Fibroblast of skin of abdomen (primary cell): ENCODE data around the gene NTN5.

Experiments
- DNase-seq: peaks from one replicate; pipeline ENCODE4 v3.0.0-alpha.2; 2013

The NTN5 gene

GRCh38 chr19:48629599-48630295, 43.1 kb downstream of the NTN5 start:
- no peak for DNase-seq

DNA sequence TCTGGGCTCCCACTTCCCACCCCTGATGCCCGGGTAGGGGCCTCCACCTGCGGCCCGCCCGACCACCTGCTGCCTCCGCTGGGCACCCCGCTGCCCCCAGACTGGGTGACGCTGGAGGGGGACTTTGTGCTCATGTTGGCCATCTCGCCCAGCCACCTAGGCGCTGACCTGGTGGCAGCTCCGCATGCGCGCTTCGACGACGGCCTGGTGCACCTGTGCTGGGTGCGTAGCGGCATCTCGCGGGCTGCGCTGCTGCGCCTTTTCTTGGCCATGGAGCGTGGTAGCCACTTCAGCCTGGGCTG, 43.6 kb downstream of the NTN5 start:
- no peak for DNase-seq

- no peak for DNase-seq
Measured at GRCh38 chr19:48628486-48629296, 44.1 kb downstream of the NTN5 start.

- DNase-seq = no peak
Measured at GRCh38 chr19:48627865-48628314, 44.9 kb downstream of the NTN5 start.

- no peak for DNase-seq
Measured at GRCh38 chr19:48627201-48627864, 45.5 kb downstream of the NTN5 start.

DNA sequence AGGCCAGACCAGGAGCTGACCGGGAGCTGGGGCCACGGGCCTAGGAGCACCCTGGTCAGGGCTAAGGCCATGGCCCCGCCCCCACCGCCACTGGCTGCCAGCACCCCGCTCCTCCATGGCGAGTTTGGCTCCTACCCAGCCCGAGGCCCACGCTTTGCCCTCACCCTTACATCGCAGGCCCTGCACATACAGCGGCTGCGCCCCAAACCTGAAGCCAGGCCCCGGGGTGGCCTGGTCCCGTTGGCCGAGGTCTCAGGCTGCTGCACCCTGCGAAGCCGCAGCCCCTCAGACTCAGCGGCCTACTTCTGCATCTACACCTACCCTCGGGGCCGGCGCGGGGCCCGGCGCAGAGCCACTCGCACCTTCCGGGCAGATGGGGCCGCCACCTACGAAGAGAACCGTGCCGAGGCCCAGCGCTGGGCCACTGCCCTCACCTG, 46.9 kb downstream of the NTN5 start:
- no peak for DNase-seq

DNA sequence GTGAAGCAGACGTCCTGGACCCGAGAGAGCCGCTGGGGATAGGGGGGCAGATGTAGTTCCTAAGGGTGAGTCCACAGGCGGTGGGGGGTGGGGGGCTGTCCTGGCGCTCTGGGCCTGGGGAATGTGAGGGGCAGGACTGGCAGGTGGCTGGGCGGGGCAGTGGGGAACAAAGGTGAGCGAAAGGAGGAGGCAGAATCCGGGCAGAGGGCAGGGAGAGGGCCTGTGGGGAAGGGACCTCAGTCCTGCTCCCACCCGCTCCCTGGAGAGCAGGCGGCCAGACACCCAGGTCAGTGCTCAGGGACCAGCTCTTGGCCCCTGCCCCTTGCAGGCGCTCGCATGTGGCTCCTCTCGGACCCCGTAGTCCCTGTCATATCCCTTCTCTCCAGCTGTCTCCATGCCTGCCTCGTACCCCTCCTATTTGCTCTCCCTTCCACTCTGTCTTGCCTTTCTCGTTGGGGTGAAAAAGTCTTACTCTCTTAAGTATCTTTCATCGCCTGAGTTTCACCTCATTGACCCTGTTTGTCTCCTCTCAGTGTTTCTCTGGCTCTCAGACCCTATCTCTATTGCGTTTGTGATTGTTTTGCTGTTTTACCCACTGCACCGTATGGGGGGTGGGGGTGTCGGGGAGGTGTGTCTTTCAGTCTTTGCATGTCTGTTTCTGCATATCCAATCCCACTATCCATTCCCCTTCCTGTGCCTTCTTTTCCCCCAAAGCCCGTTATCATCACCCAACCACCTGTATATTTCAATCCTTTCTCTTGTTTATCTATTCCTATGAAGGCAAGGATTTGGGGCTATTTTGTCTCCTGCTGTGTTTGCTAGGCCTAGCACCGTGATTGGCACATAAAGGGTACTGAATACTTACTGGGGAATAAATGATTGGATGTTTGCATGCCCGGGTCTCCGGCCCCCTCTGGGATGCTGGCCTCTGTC, 47.8 kb downstream of the NTN5 start:
- no peak for DNase-seq

DNA sequence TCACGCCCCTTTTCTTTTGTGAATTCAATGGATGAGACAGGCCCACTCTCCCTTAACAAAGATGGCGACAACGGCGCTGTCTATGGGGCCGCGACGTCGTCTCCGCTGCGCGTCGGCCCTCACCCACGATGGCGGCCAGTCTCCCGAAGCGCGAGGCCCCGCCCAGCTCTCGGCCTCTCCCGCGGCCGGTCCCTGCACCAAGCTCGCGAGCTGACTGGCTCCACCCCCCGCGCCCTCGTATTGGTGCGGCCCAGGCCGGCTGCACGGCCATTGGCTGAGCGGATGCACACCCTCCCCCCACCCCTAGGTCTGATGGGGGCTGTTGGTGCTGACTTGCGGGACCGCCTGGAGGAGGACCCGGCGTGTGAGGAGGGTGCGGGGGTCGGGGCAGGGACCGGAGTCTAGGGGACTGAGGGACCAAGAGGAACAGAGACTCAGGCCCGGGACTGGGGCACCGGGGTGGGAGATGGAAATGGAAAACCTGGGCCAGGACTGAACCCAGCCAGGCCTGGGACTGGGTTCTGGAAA, 48.7 kb downstream of the NTN5 start:
- peak; percentile 98 for DNase-seq

DNA sequence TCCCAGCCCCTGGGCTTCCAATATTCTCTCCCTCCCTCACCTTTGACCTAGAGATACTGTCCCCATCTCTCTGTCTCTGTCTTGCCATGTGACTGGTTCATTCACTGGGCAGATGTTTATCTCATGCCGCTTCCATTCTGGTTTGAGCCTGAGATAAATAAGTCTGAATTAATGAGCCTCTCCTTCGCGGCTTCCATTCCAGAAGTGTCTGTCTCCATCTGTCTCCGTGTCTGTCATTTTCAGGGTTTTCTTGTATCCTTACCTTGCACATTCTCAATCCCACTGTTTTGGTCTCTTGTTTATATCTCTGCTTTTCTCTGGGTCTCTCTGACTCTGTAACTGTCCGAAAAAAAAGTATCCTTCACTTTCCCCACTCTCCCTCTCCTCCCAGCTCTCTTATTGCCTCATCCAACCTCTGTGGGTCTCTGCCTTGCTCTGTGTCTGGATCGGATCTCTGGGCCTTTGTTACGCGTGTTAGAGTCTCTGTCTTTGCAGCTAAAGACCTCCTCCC, 49.2 kb downstream of the NTN5 start:
- DNase-seq = no peak

DNA sequence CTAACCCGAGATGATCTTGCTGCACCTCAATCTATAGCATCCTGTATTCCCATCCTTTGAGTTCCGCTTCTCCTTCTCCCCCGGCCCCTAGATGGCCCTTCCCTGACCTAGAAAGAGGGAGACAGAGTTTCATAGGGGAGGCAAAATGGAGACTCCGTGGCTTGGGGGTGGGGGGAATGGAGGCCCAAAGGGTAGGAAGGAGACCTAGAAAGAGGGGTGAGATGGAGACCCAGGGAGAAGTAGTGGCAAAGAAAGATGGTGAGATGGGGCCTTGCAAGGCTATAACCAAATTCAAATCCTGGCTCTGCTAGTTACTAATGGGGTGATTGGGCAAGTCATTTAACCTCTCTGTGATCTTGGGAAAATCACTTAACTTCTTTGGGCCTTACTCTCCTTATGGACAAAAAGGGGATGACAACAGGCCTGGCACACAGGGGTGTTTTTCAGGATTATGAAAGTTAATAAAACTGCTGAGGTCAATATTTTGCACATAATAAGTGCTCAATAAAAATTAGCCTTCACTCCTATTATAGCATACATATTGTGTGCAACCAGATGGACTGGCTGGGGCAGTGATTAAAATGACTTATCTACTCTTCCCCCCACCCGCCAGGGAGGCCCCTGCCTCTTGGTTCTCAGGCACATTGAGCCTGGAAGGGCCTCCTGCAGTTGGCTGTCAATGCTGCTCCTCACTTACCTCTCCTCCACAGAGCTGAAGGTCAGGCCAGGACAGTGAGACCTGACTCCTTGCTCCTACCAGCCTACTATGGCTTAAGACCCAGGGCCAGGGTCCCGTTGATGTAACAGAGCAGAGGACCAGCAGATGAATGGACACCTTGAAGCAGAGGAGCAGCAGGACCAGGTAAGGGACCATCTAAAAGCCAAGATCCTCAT, 52.9 kb downstream of the NTN5 start:
- DNase-seq = no peak

DNA sequence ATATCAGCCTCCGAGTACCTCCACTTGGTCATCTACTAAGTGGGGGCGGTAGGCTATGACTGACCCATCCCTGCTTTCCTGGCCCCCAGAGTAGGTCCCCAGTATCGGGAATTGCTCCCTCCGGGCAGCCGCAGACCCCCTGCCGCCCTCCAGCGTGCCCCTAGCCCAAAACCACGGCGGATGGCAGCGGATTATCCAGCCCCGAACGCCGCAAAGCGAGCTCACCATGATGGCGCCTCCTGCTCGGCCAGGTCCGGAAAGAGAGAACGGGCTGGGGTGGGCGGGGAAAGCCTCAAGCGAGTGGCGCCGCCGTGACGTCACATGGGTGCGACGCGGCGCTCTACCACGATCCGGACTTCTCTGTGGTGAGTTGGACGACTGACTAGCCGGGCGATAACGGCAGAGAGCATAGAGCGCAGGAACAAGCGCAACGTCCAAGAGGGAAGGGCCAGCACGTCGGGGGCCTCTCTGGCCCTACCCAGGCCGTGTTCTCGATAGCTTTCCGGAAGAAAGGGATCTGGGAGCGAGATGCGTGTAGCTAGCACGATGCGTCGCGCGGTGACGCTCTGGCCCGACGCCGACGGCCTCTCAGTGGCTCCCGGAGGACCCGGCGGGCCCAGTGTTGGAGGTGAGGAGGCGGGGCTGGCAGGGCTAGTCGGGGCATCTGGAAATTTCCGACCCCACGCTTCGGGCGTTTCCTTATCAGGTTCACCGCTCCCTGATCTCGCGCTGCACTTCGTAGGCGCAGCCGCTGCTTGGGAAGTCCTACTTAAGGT, 53.7 kb downstream of the NTN5 start, which contains the start of the genes RPL18 and SPHK2:
TSS of gene RPL18 (minus strand) at position 263 of the 776 bp plus-strand sequence. CDS start at position 228, 35 bp downstream.
TSS of gene SPHK2 (plus strand) at position 591 of the 776 bp plus-strand sequence. CDS start 1,009 bp downstream, outside the sequence.
- DNase-seq = peak; percentile 100

DNA sequence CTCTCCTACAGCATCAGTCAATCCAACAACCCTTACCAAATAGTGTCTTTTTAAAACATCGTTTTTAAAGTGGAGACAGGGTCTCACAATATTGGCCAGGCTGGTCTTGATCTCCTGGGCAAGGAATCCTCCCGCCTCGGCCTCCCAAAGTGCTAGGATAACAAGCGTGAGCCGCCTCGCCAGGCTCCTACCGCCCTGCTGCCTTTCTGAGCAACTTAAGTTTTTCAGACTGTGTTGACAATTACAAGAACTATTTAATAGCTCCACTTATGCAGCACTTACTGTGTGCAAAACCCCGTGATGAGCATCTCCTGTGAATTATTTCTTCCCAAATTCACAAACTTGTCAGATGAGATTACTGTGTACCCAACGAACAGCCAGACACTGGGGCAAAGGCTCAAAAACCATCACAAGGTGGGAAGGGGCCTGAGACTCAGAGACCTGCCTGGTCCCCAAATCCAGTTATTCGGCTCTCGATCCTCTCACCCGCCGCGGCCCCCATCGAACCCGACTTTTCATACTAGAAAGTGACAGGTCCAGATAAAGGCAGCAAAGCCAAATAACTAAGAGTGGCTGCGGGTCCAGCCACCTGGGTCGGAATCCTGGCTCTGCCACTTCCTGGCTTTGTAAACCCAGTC, 54.4 kb downstream of the NTN5 start:
- no peak for DNase-seq

GRCh38 chr19:48617146-48617937, 55.5 kb downstream of the NTN5 start:
- DNase-seq = no peak

DNA sequence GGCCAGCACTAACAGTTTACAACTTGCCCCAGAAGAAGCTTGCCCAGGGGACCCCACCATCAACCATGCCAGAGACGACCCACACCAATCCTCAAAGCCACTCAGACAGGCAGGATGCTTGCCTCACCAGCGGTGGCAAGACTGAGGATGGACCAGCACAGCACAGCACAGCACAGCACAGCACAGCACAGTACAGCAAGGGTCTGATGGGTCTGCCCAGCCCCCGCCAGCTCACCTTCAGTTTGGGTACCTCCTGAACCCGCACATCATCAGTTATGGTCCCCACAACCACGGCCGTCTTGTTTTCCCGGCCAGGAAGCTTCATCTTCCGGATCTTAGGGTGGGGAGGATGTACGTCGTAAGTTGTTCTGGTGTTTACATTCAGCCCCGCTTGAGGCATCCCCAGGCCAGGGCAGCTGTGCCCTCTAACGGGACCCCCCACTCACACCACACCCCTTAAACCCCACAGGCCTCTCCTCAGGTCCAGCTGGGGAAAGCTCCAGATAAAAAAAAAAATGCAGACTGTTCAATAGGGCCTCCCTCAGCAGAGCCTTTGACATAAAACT, 56.2 kb downstream of the NTN5 start:
- no peak for DNase-seq

GRCh38 chr19:48616041-48616436, 56.8 kb downstream of the NTN5 start:
- DNase-seq = no peak

DNA sequence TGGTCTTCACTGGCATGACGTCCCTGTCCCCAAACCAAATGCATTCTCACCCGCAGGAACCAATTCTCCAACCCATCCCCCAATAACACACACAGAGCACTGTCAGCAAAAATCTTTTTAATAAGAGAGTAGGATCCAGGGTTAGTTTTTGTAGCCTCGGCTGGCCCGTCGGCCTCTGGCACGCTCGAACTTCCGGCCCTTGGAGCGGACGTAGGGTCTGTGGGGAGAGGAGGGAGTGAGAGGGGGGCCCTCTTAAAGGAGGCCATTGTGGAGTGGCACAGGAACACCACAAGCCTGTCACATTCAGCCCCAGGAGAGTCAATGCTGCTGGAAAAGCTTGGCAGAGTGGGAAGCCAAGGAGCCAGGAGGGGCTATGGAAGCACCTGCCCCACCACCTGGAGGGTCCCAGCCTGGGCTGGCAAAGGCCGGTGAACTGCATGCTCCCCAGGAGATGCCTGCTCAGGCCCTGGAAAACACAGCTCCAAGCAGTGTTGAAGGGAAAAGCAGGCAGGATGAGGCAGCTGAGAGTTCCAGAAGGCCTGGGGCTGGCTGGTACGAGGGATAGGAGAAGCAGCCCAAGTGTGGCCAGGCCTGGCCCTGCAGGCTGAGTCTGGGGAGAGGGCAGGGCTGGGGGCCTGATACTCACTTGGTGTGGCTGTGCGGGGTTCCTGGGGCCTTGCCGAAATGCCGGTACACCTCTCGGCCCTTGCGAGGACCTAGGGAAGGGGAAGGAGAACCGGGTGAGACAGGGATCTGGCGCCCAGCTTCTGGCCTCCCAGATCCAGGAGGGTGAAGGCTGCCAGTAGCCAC, 57.4 kb downstream of the NTN5 start:
- no peak for DNase-seq
